Measurements from ENCODE around the gene SLC17A3.

DNA sequence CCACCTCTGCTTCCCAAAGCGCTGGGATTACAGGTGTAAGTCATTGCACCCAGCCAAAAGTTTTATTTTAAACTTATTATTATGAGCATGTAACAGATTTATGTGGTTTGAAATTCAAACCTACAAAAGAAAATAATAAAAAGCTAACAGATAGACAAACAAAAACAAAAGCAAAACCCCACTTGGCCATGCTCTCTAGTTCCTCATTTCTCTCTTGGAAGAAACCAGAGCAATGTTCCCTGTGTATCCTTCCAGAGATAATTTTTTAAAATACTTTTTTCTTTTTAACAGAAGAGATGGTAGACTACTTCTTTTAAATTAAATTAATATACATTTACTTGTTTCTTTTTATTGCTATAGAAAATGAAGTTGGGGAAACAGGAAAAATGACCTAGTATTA, 28.0 kb upstream of the SLC17A3 start:
- TF ChIP-seq POLR2A (IDR thresholded peaks at IDR 0.05; ENCODE audit: low read depth, low read length) (no peak), POLR2AphosphoS5 (IDR thresholded peaks at IDR 0.05; ENCODE audit: low read depth, low read length) (no peak), SPI1 (IDR thresholded peaks at IDR 0.05; ENCODE audit: low read depth, low read length) (0 out of 2 replicates have a peak, but pooled peaks have one; percentile 2), TAF1 (IDR thresholded peaks at IDR 0.05; ENCODE audit: low read depth, low read length) (no peak), POU2F2 (IDR thresholded peaks at IDR 0.05; ENCODE audit: low read depth, low read length) (no peak), PAX5 (IDR thresholded peaks at IDR 0.05; ENCODE audit: insufficient read depth, low read length, severe bottlenecking) (no peak)

Measured in GM12891 (cell line).